ENCODE measurements around the gene RERE.

DNA sequence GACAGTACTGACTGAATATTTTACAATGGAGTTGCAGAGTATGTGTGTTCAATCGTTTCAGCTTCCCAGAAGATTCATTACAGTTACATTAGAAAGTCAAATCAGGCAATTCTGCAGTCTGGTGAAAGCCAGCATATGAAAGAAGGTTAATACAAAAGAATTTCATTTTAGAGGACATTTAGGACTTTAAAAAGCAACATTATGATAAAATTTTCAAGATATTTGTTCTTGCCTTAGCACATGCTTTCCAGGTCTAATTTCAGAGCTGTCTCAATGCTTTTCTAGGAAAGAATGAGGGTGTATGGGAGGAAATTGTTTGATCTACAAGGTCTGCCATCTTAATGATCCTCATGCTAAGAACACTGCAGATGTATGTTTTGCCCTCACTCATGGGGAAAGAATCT lies 63.2 kb downstream of the RERE start:
- TF ChIP-seq CTCF (IDR thresholded peaks at IDR 0.05), result no peak
- TF ChIP-seq POLR2A (IDR thresholded peaks at IDR 0.05), result no peak

Data from uterus (tissue), 2 donors.